GM18909 (cell line): ENCODE data around the gene MRPS34.
"Not testable (repeated sequence)": the region's sequence is repeated elsewhere in the genome, so short reads cannot be mapped to it uniquely, and the experiment has no call there.

Experiments
- ATAC-seq: cut with Tn5 transposase; IDR thresholded peaks from one replicate; pipeline ENCODE4 v1.9.1; 2021; ENCODE audit warnings: mild to moderate bottlenecking; ENCODE audit not compliant: unreplicated experiment, poor library complexity

MRPS34 gene

DNA sequence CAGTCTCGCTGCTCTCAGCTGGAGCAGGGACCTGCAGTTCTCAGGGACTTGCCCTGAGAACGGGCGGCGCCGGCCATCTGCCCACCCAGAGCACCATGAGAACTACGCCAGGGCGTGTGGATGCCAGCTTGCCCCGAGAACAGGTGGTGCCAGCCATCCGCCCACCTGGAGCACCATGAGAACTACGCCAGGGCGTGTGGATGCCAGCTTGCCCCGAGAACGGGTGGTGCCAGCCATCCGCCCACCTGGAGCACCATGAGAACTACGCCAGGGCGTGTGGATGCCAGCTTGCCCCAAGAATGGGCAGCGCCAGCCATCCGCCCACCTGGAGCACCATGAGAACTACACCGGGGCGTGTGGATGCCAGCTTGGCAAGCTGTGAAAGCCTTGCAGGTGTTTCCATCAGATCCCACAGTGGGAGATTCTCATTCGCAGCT is 40.4 kb downstream of the MRPS34 start:
- ATAC-seq = not testable (repeated sequence)

DNA sequence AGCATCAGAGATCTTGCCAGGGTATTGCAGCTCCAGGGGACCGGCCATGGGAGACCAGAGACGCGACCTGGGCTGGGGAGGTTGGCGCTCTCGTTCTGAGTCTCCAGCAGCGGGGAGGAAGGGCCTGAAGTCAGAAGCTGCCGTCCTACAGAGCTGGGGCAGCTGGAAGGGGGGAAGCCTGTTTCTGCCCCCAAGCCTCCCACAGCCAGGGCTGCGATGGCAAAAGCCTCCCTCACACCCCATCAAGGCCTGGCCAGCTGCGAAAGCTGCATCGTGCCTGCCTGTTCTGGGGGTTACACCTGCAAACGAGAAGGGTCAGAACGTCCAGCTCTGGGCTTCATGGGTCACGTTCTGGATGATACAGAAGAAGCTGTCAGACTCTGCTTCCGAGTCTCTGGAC is 40.9 kb downstream of the MRPS34 start:
- no peak for ATAC-seq

DNA sequence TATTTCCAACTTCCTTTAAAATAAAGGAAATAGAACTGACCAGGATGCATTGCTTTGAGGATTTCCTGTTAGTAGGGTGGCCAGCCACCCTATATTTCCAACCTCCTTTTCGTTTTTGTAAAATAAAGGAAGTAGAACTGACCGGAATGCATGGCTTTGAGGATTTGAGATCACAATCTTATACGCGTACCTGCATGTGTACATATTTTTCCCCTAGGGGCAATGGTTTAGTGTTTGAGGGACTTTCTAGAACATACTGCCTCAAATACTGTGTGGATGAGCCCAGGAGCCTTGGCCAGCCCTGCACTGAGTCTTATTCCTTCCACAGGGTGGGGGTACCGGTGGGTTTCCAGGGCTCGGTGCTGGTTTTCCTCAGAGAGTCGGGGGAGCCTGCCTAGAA is 41.3 kb downstream of the MRPS34 start:
- no peak for ATAC-seq

DNA sequence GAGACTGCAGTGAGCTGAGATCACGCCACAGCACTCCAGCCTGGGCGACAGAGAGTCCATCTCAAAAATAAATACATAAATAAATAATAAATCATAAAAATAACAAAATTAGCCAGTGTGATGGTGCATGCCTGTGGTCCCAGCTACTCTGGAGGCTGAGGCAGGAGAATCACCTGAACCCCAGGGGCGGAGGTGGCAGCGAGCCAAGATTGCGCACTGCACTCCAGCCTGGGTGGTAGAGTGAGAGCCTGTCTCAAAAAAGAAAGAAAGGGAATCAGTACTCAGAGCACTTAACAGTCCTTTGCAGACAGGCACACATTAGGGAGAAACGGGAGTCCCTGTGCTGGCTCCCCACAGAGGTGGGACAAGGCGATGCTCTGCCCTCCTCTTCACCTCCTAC is 41.9 kb downstream of the MRPS34 start:
- no peak for ATAC-seq

DNA sequence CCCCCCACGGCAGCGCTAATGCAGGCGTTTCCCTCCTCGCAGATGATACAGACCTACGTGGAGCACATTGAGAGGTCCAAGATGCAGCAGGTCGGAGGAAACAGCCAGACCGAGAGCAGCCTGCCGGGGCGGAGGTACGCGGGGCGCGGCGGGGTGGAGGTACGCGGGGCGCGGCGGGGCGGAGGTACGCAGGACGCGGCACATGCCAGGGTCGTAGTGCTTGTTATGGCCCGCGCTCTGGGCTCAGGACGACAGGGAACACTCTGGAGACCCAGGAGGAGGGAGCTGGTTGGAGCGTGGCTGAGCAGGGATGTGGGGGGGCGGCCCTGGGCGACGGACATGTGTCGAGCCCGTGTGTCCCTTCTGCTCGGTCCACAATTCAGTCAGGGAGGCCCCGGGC is 43.5 kb downstream of the MRPS34 start:
- ATAC-seq = no peak

DNA sequence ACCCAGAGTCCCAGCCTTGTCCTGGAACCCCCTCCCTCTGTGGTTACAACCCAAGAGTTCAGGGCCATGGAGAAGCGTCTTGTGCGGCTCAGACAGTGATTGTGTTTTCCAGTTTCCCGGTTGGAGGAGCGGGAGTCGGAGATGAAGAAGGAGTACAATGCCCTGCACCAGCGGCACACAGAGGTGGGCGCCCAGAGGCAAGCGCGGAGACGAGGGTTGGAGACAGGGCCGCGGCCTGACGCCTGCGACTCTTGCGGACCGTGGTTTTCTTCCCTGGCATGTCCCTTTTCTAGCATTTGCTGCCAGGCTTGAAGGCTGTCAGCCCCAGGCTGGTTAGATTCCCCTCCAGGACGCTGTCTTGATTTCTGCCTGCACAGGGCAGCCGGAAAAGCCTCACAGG is 43.9 kb downstream of the MRPS34 start:
- ATAC-seq = no peak

DNA sequence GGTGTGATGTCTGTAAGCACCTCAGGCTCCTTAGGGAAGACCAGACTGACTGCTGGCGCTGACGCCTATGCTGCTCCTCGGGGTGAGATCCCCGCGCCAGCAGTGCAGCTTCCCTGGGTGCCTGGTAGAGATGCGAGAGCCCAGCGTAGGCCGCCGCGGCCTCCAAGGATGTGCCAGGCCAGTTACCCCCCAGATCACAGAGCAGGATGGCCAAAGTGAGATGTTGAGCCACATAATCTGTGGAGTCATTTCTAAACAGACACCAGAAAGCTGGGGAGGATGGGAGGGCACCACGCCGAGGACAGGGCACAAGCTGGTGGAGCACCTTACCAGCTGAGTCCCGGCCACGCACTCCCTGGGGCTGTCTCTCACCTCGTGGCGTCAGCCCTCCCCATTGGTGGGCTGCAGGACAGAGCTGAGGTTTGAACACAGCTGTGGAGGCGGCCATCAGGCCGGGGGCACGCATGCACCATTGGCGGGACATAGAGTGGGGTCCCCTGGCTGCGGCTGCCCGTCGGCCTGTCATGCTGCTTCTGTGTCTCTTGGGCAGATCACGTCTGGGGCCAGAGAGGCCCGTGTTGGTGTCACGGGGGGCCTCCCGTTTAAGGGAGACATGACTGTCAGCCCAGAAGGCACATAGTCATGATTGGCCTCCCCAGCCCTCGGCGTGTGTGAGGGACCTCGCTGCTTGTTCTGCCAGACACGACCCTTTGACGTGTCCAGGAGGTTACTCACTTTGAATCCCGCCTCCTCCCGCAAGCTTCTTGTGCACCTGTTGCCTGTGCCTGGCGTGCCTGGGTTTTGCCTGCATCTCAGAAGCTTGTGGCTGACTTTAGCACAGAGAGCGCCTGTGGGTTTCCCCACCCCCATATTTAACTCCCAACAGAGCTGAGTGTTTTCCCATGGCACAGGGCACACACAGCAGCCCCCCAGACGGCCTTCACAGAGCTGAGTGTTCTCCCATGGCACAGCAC is 45.0 kb downstream of the MRPS34 start:
- ATAC-seq = no peak

DNA sequence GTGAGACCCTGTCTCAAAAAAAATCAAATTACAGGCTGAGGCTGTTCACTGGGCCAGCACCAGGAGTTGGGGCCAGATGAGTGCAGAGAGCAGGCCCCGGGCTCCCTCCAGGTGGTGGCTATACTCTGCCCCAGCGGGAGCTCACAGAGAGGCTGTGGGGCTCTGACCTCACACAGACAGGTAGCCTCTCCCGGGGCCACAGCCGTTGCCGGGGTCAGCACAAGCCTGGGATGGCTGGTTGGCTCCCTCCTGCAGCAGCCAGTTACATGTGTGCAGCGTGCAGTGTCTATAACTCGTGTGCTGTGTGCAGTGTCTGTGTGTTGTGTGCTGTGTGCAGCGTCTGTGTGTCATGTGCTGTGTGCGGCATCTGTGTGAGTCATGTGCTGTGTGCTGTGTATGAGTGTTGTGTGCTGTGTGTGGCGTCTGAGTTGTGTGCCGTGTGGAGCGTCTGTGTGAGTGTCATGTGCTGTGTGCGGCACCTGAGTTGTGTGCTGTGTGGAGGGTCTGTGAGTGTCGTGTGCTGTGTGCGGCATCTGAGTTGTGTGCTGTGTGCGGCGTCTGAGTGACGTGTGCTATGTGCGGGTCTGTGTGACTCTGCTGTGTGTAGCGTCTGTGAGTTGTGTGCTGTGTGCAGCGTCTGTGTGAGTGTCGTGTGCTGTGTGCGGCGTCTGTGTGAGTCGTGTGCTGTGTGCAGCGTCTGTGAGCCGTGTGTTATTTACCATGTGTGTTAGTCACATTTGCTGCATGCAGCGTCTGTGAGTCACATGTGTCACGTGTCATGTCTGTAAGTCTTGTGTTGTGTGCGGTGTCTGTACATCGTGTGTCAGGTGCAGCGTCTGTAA is 46.1 kb downstream of the MRPS34 start:
- ATAC-seq = no peak

DNA sequence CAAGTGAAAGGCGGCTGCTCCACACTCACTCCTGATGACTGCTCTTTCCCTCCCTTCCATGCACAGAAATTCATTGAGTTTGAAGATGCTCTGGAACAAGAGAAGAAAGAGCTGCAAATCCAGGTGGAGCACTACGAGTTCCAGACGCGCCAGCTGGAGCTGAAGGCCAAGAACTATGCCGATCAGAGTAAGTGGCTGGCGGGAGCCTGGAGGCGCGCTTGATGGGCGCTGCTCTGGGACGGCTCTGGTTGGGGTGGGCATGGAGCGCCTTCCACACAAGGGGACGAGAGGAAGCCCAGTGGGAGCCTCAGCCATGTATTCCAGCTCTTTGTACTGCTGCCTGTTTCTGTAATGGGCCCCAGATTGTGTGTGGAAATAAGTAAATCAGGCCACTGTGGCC is 48.4 kb downstream of the MRPS34 start:
- ATAC-seq = no peak

DNA sequence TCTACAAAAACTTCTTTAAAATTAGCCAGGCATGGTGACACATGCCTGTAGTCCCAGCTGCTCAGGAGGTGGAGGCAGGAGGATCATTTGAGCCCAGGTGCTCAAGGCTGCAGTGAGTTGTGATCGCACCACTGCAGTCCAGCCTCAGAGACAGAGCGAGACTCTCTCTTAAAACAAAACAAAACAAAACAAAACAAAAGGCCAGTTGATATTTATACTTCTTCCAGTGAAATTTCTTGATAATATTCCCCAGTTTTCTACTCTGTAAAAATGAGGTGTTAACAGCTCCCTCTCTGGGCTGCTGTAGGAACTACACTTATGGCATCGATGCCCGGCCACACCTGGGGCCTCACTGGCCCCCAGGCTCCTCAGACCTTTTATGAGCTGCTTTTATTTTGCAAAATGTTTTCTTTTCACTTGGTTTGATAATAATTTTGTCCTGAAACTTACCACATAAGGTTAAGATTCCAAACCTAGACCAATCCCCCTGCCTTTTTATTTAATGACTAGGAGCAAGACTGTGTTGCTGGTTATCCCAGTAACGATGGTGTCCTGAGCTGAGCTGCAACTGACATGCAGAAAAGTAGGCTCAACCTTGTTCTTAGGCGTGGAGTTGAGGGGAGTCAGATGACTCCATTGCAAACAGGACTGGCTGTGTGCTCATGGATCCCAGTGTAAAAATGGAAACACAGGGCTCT is 49.3 kb downstream of the MRPS34 start:
- ATAC-seq = no peak
